HK-2 (cell line): Measurements from ENCODE around the gene THG1L.

ENCODE experiments used
- DNase-seq: peaks from one replicate; pipeline ENCODE4 v3.0.0-alpha.2; 2018; ENCODE audit not compliant: unreplicated experiment

THG1L gene

DNA sequence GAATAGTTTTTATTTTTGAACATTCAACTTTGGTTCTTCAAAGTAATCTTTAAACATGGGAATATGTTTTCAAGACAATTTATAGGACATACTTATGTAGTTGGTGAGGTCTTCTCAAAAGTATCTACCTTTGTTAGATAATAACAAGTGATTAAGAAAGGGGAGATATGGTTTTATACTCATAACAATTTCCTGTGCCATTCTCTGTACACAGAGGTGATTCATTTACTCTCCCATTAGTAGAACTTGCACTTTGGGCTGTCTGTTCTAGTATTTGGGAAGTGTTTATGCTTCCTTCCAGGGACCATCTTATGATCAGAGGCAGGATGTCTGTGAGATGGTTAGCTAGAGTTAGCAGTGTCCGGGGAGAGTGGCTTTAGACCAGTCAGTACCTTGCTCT, 27.5 kb downstream of the THG1L start:
- DNase-seq = no peak

DNA sequence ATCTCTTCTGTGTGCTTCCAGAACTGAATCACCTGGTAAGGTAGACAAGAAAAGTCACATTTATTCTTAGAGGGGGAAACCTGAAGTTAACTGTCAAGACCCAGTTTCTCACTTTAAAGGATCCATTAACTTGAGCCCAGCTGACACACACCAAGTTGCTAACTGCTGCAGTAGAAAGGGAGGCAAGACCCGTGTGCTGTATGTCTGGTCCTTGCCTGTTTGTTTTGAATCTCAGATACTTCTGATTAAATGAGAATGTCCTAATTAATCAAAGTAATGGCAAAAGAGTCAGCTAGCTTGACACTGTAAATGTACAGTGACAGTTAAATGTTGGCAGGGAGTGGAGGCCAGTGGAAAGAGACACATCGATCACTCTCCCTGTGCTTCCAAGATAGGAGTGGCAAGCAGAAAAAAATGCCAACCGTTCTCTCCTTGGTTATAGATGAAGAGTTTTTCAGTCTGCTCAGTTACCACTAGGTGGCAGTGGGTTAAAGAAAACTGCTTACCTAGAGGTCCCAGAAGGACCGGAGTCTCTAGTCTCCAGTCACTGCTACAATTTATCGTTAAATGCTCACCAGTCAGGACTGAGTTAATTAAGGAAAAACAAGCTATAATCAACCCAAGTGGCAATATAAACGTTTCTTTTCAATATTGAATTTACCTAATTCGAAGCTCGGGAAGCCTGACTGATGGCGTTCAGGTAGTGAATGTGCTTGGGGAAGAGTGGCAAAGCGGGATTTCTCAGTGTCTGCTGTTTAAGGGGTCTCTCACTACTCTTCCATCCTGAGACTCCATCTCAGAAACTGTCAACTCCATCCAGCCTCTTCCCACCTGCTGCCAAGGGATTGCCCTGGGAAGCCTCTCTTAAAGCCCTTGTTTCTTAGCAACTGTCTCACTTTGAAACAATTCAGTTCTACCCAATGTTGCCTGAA, 30.7 kb downstream of the THG1L start:
- no peak for DNase-seq

DNA sequence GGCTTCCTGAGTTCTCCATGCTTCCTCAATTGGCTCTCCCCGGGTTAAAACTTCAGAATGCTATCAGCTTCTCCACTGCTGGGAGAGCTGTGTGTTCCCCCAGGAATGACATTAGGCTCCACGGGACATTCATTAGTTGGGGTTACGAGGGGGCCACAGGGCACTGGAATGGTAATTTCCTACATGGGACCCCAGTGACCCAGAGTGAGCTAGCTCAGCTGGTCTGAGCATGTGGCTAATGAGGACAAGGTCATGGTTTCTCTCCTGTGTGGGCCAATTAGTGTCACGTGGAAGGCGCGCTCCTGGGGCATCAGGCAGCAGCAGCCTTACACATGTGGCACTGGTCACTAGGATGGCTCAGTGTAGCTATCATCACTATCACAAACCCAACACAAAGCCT, 33.3 kb downstream of the THG1L start:
- no peak for DNase-seq

DNA sequence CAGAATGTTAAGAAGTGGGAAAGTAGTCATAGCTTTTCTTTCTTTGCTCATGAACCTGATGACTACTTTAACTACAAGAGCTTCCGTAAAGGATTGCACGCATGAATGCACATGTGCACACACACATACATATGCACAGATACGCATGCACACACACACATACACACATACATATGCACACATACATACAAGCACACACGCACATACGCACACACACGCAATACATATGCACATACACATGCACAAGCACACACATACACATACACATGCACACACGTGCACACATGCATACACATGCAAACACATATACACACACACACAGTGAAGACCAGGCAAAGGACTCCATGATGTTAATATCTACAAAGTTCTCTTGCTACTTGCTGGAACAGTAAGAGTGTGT, 35.2 kb downstream of the THG1L start:
- no peak for DNase-seq

DNA sequence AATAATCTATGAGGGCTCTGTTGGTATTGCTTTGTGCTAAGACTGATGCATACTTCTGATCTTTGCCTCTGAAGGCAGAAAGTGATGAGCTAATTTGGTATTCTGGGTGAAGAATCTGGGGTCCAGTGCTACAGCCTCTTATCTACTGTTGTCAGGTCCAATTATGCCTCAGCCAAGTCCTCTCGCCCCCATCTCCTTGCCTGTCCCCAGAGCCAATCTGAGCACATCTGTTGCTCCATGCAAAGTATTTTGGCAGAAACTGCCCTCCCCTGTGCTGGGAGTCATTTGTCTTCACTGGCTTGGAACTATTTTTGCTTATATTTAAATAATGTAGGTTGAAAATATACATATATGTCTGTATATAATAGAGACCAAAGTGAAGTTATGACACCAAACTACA, 35.7 kb downstream of the THG1L start:
- no peak for DNase-seq

DNA sequence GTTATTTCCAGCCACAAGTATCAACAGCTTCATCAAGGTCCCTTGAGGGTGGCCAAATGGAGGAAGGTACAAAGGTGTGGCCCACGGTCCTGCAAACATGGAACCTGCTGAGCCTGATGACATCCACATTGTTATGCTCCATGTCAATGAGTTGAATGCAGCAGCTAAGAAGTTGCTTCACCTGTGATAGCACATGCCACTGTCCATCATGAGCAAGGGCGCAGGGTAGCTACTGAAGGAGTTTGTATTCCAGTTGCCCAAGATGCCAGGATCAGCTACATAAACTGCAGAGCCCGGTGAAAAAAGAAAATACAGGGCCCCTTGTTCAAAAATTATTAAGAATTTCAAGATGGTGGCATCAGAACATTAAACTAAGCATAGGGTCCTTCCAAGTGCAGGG, 36.5 kb downstream of the THG1L start:
- no peak for DNase-seq

DNA sequence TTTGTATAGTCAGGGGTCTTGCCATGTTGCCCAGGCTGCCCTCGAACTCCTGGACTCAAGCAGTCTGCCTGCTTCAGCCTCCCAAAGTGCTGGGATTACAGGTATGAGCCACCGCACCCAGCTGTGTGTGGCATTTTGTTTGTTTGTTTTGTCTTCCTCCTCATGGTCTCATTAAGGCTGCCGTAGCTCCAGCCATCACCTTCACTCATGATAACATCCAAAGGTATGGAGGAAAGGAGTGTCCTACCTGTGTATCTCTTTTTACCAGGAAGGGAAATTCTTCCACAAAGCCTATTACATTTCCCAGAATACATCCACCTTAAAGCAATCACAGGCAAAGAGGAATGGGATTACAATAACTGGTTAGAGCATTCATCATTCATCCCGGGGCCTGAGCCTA, 39.4 kb downstream of the THG1L start:
- no peak for DNase-seq

DNA sequence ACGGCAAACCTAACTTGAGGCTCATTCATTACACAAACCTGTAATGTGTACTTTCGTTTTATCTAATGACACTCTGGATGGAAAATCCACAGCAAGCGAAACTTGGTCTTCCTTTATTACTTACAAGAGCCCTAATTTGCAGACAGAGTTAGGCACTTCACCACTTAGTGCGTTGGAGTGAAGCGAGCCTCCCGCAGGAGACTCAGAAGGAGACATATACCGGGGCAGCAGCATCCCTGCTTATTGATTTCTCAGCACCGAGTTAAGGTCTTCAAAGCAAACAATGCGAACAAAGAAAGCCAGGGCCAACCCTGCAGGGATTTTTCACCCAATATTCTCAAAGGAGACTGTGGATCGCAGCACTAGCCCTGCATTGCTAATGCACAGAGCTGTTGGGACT, 40.9 kb downstream of the THG1L start:
- DNase-seq = no peak

DNA sequence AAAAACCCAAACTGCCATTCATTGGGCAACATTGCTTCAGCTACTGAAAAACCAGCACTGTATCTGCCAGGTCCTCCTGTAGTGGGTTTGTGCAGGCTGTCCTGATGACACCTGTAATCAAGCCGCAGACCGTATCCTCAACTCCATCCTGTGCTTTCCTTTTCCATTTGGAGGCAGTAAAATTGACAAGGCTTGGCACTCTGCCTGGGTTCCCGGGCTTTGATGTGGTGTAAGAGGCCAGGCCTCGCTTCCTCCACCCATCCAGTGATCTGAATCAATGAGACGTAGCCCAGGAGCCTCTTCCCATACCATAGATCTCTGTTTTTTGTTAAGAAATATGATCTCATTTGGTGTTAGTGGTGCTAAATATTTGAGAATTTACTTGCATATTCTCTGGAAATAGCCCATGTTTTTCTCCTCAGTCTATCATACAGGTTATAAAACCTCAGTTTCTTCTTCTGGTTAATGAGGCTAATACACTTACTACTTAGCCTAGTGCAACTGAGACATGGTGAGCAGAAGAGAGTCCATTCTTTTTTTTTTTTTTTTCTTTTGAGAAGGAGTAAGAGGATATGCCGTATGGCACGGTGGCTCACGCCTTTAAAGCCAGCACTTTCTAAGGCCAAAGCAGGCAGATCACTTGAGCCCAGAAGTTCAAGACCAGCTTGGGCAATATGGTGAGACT, 47.0 kb downstream of the THG1L start:
- peak; percentile 47 for DNase-seq

DNA sequence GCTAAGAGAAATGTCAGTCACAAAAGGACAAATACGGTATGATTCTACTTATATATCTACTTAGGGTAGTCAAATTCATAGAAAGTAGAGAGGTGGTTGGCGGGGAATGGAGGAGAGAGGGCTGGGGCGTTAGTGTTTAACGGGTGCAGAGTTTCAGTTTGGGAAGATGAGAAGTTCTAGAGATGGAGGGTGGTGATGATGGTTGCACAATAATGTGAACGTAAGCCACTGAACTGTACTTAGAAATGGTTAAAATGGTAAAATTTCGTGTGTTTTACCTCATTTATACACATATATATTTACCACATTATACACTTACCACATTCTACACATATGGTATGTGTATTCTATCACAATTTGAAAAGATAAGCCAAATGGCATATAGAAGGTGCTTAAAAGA, 48.0 kb downstream of the THG1L start:
- no peak for DNase-seq

DNA sequence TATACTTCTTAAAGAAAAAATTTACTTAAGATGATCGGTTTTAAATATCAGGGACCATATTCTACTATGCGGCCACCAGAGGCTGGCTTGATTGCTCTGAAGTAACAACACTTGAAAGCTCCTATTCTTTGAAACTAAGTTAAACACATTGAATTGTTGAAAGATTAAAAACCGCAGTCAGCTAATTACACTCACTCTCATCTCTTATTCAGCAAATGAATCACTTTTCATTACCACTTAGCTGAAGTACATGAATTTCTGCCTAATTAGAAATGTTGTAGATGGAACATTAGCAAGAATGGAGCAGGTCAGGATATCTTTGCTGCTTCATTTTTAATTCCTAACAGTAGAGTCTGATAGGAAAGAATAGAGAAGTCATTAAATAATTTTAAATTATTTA, 54.6 kb downstream of the THG1L start:
- DNase-seq = no peak
